GM21423 (cell line): ENCODE measurements around the gene IER2.
"Not testable (repeated sequence)": the region's sequence is repeated elsewhere in the genome, so short reads cannot be mapped to it uniquely, and the experiment has no call there.

Experiments used
- ATAC-seq: cut with Tn5 transposase; IDR thresholded peaks from one replicate; pipeline ENCODE4 v1.9.1; 2021; ENCODE audit warnings: mild to moderate bottlenecking, moderate library complexity; ENCODE audit not compliant: unreplicated experiment

The IER2 gene

DNA sequence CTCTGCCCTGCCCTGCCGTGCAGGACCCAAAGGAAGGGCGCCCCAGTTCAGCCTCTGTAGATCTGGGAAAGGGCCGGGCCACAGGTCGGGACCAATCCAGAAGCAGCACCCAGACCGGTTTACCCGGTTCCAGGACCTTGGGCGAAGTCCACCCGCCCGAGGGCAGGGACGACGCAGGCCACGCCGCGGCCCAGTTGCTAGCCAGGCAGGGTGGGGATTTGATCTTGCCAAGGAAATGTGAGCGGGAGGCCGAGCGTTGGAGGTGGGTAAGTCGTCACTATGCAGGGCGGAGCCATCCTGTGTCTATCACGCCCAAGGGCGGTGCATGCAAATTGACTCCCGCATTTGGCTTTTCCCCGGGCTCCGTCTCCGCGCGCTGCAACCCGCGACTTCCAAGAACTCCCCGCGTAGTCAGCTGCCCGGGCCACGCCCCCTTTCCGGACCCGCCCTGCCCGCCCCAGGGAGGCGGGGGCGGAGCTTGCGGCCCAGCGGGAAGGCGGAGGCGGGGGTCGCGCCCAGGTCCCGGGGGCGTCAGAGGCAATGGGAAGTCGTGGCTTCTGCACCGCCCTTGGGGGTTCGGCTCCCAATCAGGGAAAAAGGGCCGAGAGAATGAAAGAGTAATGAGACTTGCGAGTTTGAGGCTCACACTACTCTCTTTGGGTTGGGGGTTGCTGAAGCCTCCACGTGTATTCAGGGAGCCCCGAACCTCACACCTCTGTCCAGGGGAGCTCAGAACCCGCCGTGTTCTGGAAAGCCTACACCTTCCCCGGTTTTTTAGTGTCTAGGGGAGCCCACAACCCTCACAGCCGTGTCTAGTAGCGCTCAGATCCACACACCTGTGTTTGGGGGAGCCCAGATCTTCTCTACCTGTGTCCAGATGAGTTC lies 12.8 kb downstream of the IER2 start:
- ATAC-seq = peak; percentile 48

DNA sequence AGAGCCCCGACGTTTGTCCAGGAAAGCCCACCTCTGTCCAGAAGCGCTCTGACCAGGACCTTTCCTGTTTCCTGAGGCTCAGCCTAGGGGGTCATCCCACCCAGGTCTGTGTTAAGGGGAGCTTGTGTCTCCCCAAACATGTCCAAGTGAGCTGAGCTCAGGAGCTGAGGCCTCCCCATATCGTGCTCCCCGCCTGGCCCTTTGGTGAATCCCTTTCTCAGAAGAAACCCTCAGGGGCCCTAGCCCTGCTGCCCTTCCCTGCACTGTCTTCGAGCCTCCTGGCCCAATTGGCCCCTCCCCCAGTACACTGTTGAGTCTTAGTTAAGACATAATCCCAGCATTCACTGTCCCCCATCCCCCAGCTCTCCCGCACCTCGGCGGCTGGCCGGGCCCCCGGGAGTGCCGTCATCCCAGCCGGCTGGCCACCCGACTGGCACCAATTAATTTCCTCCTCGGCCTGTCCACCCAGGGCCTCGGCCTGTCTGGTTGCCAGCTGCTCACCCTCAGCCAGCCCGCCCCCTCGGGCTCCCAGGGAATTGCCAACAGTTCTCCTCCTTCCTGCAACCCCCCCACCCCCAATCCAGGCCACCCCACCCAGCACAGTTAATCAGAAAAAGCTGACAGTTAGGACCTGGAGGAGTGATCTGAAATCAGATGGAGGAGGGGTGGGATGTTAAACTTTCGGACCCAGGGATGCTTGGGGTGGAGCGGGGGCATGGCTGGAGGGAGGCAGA lies 13.6 kb downstream of the IER2 start:
- no peak for ATAC-seq

DNA sequence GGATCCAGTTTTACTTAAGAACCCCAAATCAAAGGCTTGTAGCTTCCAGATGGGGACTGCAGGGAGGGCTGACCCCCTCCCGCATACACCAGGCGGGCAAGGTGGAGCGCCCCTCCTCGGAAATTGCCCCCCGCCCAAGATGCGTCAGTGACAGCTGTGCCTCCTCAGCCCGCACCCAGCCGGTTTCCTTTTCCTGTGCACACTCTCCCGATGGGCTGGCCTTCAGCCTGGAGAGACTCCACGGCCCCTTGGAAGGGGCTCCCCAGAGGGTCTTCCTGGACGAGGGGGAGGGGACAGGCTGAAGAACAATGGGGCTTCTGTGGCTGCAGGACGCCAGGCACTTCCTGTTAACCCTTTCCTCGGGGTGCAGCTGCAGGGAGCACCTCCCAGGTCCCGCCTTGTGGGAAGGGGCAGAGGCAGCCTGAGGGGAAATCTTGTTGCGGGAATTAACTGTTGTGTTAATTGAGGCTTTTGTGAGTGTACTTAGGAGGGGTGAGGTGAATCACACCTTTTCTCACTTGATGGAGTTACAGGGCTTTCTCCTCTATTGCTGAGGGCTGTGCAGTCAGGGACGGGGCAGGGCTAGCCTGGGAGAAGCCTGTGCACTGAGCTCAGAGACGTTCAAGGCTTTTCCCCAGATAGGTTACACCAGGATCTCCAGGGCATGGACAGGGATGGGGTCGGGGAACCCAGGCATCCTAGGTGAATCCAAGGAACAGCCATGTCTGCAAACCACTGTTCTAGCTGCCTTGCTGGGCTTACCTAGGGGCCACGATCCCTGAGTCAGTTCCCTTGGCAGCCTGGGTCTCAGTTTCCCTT lies 14.3 kb downstream of the IER2 start:
- ATAC-seq = no peak

DNA sequence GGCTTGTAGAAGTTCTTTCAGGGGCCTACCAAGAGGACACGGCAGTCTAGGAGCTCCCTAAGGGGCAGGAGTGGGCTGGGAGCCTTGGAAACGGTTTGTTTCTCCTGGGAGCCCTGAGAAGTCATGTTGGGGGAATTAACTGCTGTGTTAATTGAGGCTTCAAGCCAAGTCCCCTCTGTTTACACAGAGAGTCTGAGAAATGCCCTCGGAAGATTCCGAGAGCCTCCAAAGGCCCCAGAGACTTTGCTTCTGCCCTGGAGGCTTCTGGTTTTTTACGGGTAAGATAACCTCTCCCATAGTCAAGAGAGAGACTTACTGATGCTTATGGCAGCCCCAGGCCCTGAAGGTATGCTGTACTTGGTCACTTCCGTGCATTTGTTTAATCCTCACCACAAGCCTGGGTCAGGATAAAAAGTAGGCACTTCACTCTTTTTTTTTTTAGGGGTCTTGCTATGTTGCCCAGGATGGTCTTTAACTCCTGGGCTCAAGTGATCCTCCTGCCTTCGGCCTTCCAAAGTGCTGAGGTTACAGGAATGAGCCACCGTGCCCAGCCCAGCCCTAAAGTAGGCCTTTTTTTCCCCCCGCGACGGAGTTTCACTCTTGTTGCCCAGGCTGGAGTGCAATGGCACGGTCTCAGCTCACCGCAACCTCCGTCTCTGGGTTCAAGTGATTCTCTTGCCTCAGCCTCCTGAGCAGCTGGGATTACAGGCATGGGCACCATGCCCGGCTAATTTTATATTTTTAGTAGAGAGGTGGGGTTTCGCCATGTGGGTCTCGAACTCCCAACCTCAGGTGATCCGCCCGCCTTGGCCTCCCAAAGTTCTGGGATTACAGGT lies 15.2 kb downstream of the IER2 start:
- ATAC-seq = no peak

DNA sequence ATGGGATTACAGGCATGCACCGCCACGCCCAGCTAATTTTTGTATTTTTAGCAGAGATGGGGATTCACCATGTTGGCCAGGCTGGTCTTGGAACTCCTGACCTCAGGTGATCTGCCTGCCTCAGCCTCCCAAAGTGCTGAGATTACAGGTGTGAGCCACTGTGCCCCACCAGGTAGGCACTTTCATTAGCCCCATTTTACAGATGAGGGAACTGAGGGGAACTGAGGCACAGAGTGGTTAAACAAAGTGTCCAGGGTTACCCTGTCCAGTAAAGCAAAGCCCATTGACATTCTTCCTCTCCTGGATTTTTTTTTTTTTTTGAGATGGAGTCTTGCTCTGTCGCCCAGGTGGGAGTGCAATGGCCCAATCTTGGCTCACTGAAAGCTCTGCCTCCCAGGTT lies 15.9 kb downstream of the IER2 start:
- not testable (repeated sequence) for ATAC-seq

DNA sequence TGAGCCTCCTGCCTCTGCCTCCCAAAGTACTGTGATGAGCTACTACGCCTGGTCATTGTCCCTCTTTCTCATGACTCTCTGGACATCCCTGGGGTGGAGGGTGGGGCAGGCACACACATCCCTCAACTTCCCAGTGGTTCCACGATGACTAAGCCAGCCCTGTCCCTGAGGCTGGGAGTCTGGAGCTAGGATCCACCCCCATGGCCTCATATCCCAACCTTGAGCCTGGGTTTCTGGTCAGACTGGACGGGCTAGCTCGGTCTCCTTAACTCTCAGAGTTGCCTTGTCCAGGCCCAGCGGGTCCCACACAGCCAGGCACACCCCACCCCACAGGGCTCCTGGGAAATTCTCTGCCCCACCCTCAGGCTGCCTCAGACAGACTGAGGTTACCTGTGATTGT lies 19.6 kb downstream of the IER2 start:
- ATAC-seq = no peak

DNA sequence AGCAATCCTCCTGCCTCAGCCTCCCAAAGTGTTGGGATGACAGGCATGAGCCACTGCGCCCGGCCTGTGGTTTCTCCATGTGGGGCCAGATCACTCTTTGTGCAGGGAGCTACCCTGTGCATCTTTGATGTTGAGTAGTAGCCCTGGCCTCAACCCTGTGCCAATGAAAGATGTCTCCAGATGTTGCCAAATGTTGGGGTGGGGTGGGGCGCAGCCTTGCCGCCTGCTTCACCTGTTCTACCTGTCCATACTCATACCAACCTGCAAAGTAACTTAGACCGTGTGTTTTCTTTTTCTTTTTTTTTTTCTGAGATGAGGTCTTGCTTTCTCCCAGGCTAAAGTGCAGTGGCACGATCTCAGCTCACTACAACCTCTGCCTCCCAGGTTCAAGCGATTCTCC lies 20.9 kb downstream of the IER2 start:
- ATAC-seq = no peak

DNA sequence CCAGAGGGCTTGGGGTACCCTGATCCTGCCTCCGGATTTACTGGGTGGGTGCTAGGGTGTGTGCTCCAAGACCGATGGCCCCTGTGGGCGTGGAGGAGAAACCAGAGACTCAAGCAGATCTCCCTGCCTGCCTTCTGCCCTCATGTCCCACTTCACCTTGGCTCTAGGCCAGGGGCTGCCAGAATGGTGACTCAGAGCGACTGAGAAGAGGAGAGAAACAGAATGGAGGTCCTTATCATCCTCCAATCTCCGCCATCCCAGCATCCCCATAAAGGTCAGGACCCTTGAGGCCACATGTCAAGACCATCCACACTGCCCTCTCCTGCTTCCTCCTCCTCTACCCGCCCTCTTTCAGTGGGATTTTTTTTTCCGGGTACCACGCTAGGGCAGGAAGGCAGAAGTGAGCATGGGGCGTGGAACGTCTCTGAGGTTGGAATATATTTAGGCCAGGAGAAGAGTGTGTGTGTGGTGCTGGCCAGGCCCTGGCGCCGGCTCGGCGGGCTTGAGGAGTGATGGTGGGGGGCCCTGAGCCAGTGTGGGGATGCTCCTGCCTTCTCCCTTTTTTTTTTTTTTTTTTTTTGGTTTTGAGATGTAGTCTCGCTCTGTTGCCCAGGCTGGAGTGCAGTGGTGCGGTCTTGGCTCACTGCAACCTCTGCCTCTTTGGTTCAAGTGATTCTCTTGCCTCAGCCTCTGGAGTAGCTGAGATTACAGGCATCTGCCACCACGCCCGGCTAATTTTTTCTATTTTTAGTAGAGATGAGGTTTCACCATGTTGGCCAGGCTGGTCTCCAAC lies 22.3 kb downstream of the IER2 start:
- ATAC-seq = no peak

DNA sequence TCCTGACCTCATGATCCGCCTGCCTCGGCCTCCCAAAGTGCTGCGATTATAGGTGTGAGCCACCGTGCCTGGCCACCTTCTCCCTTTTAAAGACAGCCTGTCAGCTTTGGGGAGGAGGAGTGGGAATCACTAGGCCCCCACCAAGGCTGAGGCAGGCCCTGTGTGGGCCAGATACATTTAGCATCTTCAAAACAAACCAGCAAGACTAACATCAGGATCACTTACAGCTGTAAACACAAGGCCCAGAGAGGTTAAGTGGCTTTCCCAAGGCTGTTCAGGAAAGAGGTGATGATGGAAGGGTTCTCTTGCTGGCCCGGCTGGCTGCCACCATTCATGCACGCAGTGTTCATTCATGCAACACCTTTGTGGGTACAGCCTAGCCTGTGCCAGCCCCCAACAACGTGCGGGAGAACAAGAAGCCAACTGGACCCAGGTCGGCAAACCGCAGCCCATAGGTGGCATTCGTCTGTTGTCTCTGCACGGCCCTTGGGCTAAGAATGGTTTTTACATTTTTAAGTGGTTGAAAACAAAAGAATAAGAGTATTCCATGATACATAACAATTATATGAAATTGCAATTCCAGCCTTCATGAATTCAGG lies 23.0 kb downstream of the IER2 start:
- no peak for ATAC-seq

DNA sequence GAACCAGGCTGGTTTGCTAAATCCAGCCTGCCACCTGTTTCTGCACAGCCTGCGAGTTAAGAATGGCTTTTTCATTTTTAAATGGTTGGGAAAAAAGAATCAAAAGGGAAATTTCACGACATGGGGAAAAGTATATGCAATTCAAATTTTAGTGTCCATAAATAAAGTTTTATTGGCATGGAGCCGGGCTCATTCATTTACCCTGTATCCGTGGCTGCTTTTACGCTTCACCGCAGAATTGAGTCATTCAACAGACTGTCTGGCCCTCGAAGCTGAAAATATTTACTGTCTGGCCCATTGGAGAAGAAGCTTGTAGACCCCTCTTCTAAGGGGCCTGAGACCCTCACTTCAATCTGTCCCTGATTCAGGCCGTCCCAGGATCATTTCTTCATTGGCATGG lies 26.1 kb downstream of the IER2 start:
- no peak for ATAC-seq

DNA sequence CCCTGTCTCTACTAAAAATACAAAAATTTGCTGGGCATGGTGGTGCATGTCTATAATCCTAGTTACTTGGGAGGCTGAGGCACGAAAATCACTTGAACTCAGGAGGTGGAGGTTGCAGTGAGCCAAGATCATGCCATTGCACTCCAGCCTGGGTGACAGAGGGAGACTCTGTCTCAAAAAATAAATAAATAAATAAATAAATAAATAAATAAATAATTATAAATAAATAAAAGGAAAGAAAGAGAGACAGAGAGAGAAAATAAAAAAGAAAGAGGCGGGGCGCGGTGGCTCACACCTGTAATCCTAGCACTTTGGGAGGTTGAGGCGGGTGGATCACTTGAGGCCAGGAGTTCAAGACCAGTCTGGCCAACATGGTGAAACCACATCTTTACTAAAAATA lies 27.4 kb downstream of the IER2 start:
- ATAC-seq = not testable (repeated sequence)

DNA sequence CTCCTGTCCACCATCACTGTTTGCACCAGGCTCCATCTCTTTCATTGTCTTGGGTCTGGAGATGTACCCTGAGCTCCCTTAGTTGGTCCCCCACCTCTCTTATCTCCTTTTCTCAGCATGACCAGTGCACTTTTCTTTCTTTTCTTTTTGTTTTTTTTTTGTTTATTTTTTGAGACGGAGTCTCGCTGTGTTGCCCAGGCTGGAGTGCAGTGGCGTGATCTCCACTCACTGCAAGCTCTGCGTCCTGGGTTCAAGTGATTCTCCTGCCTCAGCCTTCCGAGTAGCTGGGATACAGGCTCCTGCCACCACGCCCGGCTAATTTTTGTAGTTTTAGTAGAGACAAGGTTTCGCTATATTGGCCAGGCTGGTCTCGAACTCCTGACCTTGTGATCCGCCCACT lies 28.1 kb downstream of the IER2 start:
- not testable (repeated sequence) for ATAC-seq

DNA sequence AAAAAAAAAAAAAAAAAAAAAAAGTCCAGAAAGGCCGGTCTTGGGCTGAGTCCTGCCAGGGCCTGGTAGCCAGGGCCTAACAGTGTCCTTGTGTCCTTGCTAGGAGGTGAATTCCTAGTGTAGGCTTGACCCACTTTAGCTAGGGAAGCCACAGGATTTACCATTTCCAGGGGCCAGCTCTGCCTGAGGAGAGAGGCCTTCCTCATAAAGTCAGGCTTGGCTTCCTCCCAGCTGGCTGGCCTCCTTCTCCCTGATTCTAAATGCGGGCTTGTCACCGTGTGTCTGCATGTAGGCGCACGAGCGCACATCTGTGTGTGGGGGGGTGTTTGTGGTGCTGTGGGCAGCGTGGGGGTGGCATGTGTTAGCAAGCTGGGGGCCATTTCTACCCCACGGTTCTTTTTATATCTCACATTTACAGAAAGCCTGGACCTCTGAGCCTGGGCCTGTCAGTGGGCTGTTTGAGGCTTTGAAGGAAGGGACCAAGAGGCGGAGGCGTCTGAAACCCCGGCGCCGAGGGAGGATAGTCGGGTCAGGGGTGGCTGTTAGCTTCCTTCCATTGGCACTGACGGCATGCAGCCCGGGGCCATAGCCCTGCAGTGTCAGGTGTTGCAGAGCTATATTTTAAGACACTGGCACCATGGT lies 31.7 kb downstream of the IER2 start:
- ATAC-seq = no peak

DNA sequence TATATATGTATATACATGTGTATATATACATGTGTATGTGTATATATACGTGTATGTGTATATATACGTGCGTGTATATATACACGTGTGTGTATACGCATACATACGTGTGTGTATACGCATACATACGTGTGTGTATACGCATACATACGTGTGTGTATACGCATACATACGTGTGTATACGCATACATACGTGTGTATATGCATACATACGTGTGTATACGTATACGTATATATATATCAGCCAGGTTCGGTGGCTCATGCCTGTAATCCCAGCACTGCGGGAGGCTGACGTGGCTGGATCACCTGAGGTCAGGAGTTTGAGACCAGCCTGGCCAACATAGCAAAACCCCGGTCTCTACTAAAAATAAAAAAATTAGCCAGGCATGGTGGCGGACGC lies 34.7 kb downstream of the IER2 start:
- ATAC-seq = not testable (repeated sequence)

DNA sequence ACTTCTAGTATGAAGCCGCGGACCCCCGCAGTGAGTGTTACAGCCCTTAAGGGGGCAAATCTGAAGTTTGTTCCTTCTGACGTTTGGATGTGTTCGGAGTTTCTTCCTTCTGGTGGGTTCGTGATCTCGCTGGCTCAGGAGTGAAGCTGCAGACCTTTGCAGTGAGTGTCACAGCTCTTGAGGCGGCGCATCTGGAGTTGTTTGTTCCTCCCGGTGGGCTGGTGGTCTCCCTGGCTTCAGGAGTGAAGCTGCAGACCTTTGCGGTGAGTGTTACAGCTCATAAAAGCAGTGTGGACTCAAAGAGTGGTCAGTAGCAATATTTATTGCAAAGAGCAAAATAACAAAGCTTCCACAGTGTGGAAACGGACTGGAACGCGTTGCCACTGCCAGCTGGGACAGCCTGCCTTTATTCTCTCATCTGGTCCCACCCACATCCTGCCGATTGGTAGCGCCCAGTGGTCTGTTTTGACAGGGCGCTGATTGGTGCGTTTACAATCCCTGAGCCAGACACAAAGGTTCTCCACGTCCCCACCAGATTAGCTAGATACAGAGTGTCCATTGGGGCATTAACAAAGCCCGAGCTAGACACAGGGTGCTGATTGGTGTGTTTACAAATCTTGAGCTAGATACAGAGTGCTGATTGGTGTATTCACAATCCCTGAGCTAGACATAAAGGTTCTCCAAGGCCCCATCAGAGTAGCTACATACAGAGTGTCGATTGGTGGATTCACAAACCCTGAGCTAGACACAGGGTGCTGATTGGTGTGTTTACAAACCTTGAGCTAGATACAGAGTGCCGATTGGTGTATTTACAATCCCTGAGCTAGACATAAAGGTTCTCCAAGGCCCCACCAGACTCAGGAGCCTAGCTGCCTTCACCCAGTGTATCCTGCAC lies 35.8 kb downstream of the IER2 start:
- ATAC-seq = not testable (repeated sequence)

DNA sequence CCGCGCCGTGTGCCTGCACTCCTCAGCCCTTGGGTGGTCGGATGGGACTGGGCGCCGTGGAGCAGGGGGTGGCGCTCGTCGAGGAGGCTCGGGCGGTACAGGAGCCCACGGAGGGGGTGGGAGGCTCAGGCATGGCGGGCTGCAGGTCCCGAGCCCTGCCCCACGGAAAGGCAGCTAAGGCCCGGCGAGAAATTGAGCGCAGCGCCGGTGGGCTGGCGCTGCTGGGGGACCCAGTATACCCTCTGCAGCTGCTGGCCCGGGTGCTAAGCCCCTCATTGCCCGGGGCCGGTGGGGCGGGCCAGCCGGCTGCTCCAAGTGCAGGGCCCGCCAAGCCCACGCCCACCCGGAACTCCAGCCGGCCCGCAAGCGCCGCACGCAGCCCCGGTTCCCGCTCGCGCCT lies 36.5 kb downstream of the IER2 start:
- ATAC-seq = not testable (repeated sequence)

DNA sequence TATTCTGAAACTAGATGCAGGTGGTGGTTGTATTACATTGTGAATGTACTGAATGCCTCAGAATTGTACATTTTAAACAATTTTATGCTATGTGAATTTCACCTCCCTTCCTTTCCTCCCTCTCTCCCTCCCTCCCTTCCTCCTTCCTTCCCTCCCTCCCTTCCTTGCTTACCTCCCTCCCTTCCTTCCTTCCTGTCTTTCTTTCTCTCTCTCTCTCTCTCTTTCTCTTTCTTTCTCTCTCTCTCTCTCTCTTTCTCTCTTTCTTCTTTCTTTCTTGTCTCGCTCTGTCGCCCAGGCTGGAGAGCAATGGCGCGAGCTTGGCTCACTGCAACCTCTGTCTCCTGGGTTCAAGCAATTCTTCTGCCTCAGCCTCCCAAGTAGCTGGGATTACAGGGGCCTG lies 37.2 kb downstream of the IER2 start:
- no peak for ATAC-seq

DNA sequence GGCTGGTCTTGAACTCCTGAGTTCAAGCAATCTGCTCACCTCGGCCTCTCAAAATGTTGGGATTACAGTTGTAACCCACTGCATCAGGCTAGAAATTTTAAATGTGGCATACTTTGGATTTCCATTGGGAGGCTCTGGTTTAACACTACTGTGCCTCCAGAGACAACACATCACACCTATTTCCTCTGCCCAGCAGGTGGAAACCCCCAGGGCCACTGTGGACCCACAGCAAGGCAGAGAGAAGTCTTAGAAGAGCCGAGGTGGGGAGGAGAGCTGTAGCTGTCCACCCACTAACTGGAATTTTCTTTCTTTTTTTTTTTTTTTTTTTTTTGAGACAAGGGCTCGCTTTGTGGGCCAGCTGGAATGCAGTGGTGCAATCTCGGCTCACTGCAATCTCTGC lies 39.4 kb downstream of the IER2 start:
- ATAC-seq = no peak
